Suprapubic skin (tissue), 4 donors: ENCODE measurements around the gene ZNF275.

ENCODE experiments used
- EP300 ChIP-seq: sonication (generic); formaldehyde crosslinking; IDR thresholded peaks from one replicate; pipeline ENCODE4 v1.6.1; 2017; ENCODE audit warnings: antibody characterized with exemption
- POLR2A ChIP-seq, 2 donors: fragments of 450-650 bp; IDR thresholded peaks; one replicate each; pipeline ENCODE4 v1.6.1; 2017; ENCODE audit warnings: antibody characterized with exemption in 2 of 2, mild to moderate bottlenecking in 2 of 2, moderate library complexity in 2 of 2
- POLR2AphosphoS5 ChIP-seq, 3 donors: sonication (generic); formaldehyde crosslinking; IDR thresholded peaks; one replicate each; pipeline ENCODE4 v1.6.1; 2017; ENCODE audit warnings: antibody characterized with exemption in 3 of 3
- TF ChIP-seq, protein P1 (sequence below), 2 donors: fragments of 200-600 bp in 1 of 2; fragments of 450-650 bp in 1 of 2; sonication (generic) in 1 of 2; IDR thresholded peaks; one replicate each; pipeline ENCODE4 v1.5.1; 2016 to 2019; ENCODE audit warnings: antibody characterized with exemption in 2 of 2, mild to moderate bottlenecking in 1 of 2, moderate library complexity in 1 of 2

DNA sequence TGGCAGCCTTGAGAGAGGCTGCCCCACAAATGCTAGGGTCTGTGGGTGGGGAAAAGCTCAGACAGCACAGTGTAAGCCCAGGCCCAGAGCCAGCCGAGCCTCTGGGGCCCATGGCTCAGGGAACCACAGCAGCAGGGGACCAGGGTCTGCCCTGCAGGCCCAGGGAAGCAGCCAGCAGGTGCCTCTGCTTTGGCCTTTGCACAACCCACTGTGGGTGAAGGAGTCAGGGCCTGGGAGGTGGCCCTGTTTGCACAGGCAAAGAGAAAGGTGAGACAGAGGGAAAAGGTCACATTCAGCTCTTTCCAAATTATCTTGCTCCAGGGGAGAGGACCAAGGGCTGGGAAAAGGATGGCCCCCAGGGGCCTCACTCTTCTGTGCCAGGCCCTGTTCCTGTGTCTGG lies 21.1 kb upstream of the ZNF275 start:
- TF ChIP-seq POLR2A (IDR thresholded peaks at IDR 0.05): no peak
- TF ChIP-seq, protein P1, sequence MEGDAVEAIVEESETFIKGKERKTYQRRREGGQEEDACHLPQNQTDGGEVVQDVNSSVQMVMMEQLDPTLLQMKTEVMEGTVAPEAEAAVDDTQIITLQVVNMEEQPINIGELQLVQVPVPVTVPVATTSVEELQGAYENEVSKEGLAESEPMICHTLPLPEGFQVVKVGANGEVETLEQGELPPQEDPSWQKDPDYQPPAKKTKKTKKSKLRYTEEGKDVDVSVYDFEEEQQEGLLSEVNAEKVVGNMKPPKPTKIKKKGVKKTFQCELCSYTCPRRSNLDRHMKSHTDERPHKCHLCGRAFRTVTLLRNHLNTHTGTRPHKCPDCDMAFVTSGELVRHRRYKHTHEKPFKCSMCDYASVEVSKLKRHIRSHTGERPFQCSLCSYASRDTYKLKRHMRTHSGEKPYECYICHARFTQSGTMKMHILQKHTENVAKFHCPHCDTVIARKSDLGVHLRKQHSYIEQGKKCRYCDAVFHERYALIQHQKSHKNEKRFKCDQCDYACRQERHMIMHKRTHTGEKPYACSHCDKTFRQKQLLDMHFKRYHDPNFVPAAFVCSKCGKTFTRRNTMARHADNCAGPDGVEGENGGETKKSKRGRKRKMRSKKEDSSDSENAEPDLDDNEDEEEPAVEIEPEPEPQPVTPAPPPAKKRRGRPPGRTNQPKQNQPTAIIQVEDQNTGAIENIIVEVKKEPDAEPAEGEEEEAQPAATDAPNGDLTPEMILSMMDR (IDR thresholded peaks at IDR 0.05): no peak
- no peak for TF ChIP-seq EP300
- TF ChIP-seq POLR2AphosphoS5 (IDR thresholded peaks at IDR 0.05): no peak
